Measurements from ENCODE around the gene SLC25A28.

Gene SLC25A28

DNA sequence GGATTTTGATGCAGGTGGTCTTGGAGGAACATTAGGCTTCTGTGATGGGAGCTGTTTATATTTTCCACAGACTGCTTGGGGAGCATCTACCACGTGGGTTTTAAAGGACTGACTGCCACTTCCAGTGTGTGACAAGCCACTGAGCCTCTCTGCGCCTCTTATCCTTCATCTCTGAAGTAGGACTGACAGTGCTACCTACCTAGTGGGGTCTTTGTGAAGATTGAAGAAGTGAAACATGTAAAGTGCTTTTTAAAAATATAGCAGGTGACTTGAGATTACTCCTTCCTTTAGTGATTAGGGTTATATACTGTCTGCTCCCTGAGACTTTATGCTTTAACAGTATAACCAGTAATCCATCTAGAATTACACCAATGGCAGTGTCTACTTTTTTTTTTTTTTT is 57.6 kb downstream of the SLC25A28 start:
- H3K27ac ChIP-seq, result no peak overlapping the region
- TF ChIP-seq, protein P1, sequence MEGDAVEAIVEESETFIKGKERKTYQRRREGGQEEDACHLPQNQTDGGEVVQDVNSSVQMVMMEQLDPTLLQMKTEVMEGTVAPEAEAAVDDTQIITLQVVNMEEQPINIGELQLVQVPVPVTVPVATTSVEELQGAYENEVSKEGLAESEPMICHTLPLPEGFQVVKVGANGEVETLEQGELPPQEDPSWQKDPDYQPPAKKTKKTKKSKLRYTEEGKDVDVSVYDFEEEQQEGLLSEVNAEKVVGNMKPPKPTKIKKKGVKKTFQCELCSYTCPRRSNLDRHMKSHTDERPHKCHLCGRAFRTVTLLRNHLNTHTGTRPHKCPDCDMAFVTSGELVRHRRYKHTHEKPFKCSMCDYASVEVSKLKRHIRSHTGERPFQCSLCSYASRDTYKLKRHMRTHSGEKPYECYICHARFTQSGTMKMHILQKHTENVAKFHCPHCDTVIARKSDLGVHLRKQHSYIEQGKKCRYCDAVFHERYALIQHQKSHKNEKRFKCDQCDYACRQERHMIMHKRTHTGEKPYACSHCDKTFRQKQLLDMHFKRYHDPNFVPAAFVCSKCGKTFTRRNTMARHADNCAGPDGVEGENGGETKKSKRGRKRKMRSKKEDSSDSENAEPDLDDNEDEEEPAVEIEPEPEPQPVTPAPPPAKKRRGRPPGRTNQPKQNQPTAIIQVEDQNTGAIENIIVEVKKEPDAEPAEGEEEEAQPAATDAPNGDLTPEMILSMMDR (conservative IDR thresholded peaks at IDR 0.05), result no peak
